Measurements from ENCODE around the gene NHLH1.
A peak's percentile ranks its signal among the peaks of the same experiment; 100 is the strongest.
"Not testable (repeated sequence)": the region's sequence is repeated elsewhere in the genome, so short reads cannot be mapped to it uniquely, and the experiment has no call there.

Gene NHLH1

GRCh38 chr1:160374306-160375110 is 7.6 kb downstream of the NHLH1 start:
- H3K4me1 Mint-ChIP-seq, result peaks cover 17% of the 10 kb centered on the region
- DNase-seq (ENCODE audit: low spot score in 2 of 2), result no peak
- H3K9me3 Mint-ChIP-seq, result no peaks in the 10 kb centered on the region
- H3K27ac Mint-ChIP-seq (ENCODE audit: low read depth), result no peak overlapping the region
- peaks cover 4% of the 10 kb centered on the region for H3K36me3 Mint-ChIP-seq (ENCODE audit: insufficient read depth)
- H3K4me3 Mint-ChIP-seq, result no peak overlapping the region
- no peak for ATAC-seq (replicated peaks; ENCODE audit: extremely low read depth, poor library complexity, severe bottlenecking)
- H3K27me3 Mint-ChIP-seq, result no peaks in the 10 kb centered on the region

- Mint-ChIP-seq H3K27ac (ENCODE audit: low read depth) (peak overlapping the region; percentile 58), H3K4me1 (peaks cover 17% of the 10 kb centered on the region), H3K9me3 (no peaks in the 10 kb centered on the region), H3K4me3 (no peak overlapping the region), H3K27me3 (no peaks in the 10 kb centered on the region), H3K36me3 (ENCODE audit: insufficient read depth) (peaks cover 4% of the 10 kb centered on the region)
- DNase-seq (ENCODE audit: low spot score in 2 of 2) (no peak), ATAC-seq (replicated peaks; ENCODE audit: extremely low read depth, poor library complexity, severe bottlenecking) (peak; percentile 42)
Observed at GRCh38 chr1:160375788-160376524, 9.1 kb downstream of the NHLH1 start.

- peaks cover 17% of the 10 kb centered on the region for H3K4me1 Mint-ChIP-seq
- ATAC-seq (replicated peaks; ENCODE audit: extremely low read depth, poor library complexity, severe bottlenecking) (peak; percentile 72), DNase-seq (ENCODE audit: low spot score in 2 of 2) (no peak)
- no peak overlapping the region for H3K4me3 Mint-ChIP-seq
- H3K36me3 Mint-ChIP-seq (ENCODE audit: insufficient read depth), result peaks cover 4% of the 10 kb centered on the region
- H3K27me3 Mint-ChIP-seq, result no peaks in the 10 kb centered on the region
- peak overlapping the region; percentile 58 for H3K27ac Mint-ChIP-seq (ENCODE audit: low read depth)
- H3K9me3 Mint-ChIP-seq, result no peaks in the 10 kb centered on the region
Observed at GRCh38 chr1:160376525-160377131, 9.8 kb downstream of the NHLH1 start.

GRCh38 chr1:160377585-160378206 is 10.8 kb downstream of the NHLH1 start:
- no peaks in the 10 kb centered on the region for H3K27me3 Mint-ChIP-seq
- ATAC-seq (replicated peaks; ENCODE audit: extremely low read depth, poor library complexity, severe bottlenecking) (no peak), DNase-seq (ENCODE audit: low spot score in 2 of 2) (no peak)
- peaks cover 17% of the 10 kb centered on the region for H3K4me1 Mint-ChIP-seq
- peaks cover 4% of the 10 kb centered on the region for H3K36me3 Mint-ChIP-seq (ENCODE audit: insufficient read depth)
- no peak overlapping the region for H3K27ac Mint-ChIP-seq (ENCODE audit: low read depth)
- H3K4me3 Mint-ChIP-seq, result no peak overlapping the region
- H3K9me3 Mint-ChIP-seq, result no peaks in the 10 kb centered on the region

- DNase-seq (ENCODE audit: low spot score in 2 of 2); H3K36me3 Mint-ChIP-seq (ENCODE audit: insufficient read depth); ATAC-seq (replicated peaks; ENCODE audit: extremely low read depth, poor library complexity, severe bottlenecking); H3K4me1 Mint-ChIP-seq; H3K4me3 Mint-ChIP-seq; H3K9me3 Mint-ChIP-seq; H3K27ac Mint-ChIP-seq (ENCODE audit: low read depth): not testable (repeated sequence)
- H3K27me3 Mint-ChIP-seq, result peaks cover 16% of the 10 kb centered on the region
Observed at GRCh38 chr1:160384812-160385211, 17.9 kb downstream of the NHLH1 start.

- not testable (repeated sequence) for H3K4me1 Mint-ChIP-seq; H3K36me3 Mint-ChIP-seq (ENCODE audit: insufficient read depth); H3K27ac Mint-ChIP-seq (ENCODE audit: low read depth); DNase-seq (ENCODE audit: low spot score in 2 of 2); ATAC-seq (replicated peaks; ENCODE audit: extremely low read depth, poor library complexity, severe bottlenecking); H3K9me3 Mint-ChIP-seq; H3K4me3 Mint-ChIP-seq
- H3K27me3 Mint-ChIP-seq, result peaks cover 29% of the 10 kb centered on the region
Observed at GRCh38 chr1:160388406-160388805, 21.5 kb downstream of the NHLH1 start.

GRCh38 chr1:160394673-160395072 is 27.8 kb downstream of the NHLH1 start:
- no peaks in the 10 kb centered on the region for H3K36me3 Mint-ChIP-seq (ENCODE audit: insufficient read depth)
- no peak overlapping the region for H3K27ac Mint-ChIP-seq (ENCODE audit: low read depth)
- peaks cover 38% of the 10 kb centered on the region for H3K27me3 Mint-ChIP-seq
- no peak overlapping the region for H3K4me3 Mint-ChIP-seq
- no peak for DNase-seq (ENCODE audit: low spot score in 2 of 2)
- H3K4me1 Mint-ChIP-seq, result no peaks in the 10 kb centered on the region
- ATAC-seq (replicated peaks; ENCODE audit: extremely low read depth, poor library complexity, severe bottlenecking), result no peak
- H3K9me3 Mint-ChIP-seq, result no peaks in the 10 kb centered on the region

- no peak overlapping the region for H3K27ac Mint-ChIP-seq (ENCODE audit: low read depth)
- peaks cover 4% of the 10 kb centered on the region for H3K36me3 Mint-ChIP-seq (ENCODE audit: insufficient read depth)
Observed at GRCh38 chr1:160397651-160398050, 30.8 kb downstream of the NHLH1 start.

GRCh38 chr1:160398823-160399222 is 32.0 kb downstream of the NHLH1 start:
- DNase-seq (ENCODE audit: low spot score in 2 of 2) (no peak), ATAC-seq (replicated peaks; ENCODE audit: extremely low read depth, poor library complexity, severe bottlenecking) (no peak)
- Mint-ChIP-seq H3K27ac (ENCODE audit: low read depth) (no peak overlapping the region), H3K4me3 (no peak overlapping the region), H3K4me1 (no peaks in the 10 kb centered on the region), H3K27me3 (peaks cover 45% of the 10 kb centered on the region), H3K9me3 (no peaks in the 10 kb centered on the region), H3K36me3 (ENCODE audit: insufficient read depth) (peaks cover 4% of the 10 kb centered on the region)

More at GRCh38 chr1:160397651-160398050, 30.8 kb downstream of the NHLH1 start:
- DNase-seq (ENCODE audit: low spot score in 2 of 2) (no peak), ATAC-seq (replicated peaks; ENCODE audit: extremely low read depth, poor library complexity, severe bottlenecking) (no peak)
- peaks cover 42% of the 10 kb centered on the region for H3K27me3 Mint-ChIP-seq
- H3K9me3 Mint-ChIP-seq, result no peaks in the 10 kb centered on the region
- no peak overlapping the region for H3K4me3 Mint-ChIP-seq
- no peaks in the 10 kb centered on the region for H3K4me1 Mint-ChIP-seq

GRCh38 chr1:160399544-160400222 is 32.8 kb downstream of the NHLH1 start:
- Mint-ChIP-seq H3K4me3 (peak overlapping the region; percentile 42), H3K27me3 (peaks cover 39% of the 10 kb centered on the region), H3K4me1 (no peaks in the 10 kb centered on the region), H3K36me3 (ENCODE audit: insufficient read depth) (peaks cover 4% of the 10 kb centered on the region), H3K9me3 (no peaks in the 10 kb centered on the region), H3K27ac (ENCODE audit: low read depth) (no peak overlapping the region)
- DNase-seq (ENCODE audit: low spot score in 2 of 2) (no peak), ATAC-seq (replicated peaks; ENCODE audit: extremely low read depth, poor library complexity, severe bottlenecking) (no peak)

GRCh38 chr1:160400223-160400645 is 33.4 kb downstream of the NHLH1 start, which contains the start of gene VANGL2:
Gene VANGL2 (plus strand): TSS chr1:160400564. CDS start chr1:160415838, 15,274 bp downstream.
- Mint-ChIP-seq H3K4me3 (peak within 1 kb of the TSS; percentile 42), H3K27me3 (peaks cover 34% of the 10 kb centered on the region), H3K9me3 (no peaks in the 10 kb centered on the region), H3K36me3 (ENCODE audit: insufficient read depth) (peaks cover 4% of the 10 kb centered on the region), H3K27ac (ENCODE audit: low read depth) (no peak within 1 kb of the TSS), H3K4me1 (no peaks in the 10 kb centered on the region)
- ATAC-seq (replicated peaks; ENCODE audit: extremely low read depth, poor library complexity, severe bottlenecking) (no peak), DNase-seq (ENCODE audit: low spot score in 2 of 2) (no peak)

Measured in central memory CD8-positive, alpha-beta T cell (primary cell).